GM21576 (cell line): ENCODE measurements around the gene PTPRD.

Experiments used
- ATAC-seq: cut with Tn5 transposase; IDR thresholded peaks from one replicate; pipeline ENCODE4 v1.9.1; 2021; ENCODE audit warnings: mild to moderate bottlenecking, moderate library complexity; ENCODE audit not compliant: unreplicated experiment

PTPRD gene

DNA sequence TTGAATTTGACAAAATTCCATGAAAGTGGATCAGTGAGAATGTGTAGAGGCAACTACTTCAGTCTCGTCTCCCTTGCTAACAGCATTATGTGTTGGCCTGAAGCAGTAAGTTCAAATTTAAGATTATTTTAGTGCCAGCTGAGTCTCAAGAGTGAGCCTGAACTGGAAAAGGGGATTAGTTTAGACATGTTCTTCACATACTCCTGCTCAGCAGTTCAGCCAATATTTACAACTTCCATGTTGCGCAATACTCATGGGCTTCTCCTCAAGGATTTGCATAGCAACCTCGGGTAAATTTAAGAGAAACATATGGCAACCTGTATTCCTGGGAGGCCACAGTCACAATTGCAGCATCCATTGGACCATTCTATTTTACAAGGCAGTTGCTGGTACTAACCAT, 553.8 kb downstream of the PTPRD start:
- ATAC-seq: no peak

DNA sequence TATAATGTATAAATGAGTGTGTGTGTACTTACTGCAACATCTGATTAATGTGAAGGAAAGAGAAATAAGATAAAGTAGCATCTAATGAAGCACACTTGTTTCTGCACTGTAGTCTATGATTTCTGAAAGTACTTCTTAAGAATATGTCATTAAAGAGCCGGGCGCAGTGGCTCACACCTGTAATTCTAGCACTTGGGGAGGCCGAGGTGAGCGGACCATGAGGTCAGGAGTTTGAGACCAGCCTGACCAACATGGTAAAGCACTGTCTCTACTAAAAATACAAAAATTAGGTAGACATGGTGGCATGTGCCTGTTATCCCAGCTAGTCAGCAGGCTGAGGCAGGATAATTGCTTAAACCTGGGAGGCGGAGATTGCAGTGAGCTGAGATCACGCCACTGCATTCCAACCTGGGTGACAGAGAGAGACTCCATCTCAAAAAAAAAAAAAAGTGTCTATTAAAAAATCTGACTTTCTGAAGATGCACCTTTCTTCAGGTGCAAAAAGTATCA, 556.9 kb downstream of the PTPRD start:
- no peak for ATAC-seq

DNA sequence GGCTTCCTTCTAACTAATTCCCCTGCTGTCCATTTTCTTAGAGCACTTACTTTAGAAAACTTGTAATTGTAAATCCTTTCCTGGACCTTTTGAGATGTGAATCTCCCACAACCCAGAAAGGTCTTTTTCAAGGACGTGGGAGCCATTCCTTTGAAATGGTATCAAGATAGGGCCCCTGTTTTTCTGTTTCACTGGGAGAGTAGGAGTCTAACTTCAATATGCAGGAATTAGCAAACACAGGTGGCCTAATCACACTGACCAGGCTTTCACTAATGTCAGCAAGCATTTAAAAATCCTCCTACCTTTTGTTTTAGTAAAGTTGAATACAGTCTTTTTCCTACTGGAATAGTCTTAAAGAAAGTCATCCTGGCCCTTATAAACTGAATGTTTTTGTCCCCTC, 558.3 kb downstream of the PTPRD start:
- ATAC-seq: no peak

DNA sequence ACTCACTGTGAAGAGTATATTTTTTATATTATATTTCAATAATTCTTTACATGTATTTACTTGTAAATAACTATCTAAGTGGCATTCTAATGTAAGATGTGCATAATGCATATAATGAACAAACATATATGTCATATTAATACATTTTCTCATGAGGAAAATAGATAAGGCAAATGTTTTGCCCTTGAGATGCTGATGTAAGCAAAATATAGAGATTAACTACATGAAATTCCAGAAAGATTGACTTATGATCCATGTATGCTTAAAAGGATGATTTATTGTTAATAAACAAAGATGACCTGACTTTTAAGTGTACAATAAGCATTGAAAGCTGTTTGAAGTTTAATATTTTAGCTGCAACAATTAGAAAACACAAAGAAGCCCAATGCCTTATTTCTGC, 559.9 kb downstream of the PTPRD start:
- no peak for ATAC-seq

DNA sequence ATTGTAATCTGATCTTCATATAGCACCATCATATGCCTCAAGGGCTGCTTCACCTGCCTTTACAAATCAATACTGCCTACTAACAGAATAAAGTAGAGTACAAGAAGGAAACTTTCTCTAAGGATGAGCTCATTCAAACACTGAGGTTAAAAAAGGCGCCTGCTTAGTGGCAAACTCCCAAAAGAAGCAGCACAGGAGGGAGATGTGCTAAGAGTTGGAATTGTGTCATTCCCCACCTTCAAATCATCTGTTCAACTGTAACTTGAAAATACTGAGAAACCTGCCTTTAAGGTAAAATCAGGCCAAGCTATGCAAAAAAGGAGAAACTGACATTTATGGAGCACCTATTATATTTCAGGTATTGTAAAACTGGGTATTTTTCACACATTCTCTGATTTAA, 560.6 kb downstream of the PTPRD start:
- no peak for ATAC-seq

DNA sequence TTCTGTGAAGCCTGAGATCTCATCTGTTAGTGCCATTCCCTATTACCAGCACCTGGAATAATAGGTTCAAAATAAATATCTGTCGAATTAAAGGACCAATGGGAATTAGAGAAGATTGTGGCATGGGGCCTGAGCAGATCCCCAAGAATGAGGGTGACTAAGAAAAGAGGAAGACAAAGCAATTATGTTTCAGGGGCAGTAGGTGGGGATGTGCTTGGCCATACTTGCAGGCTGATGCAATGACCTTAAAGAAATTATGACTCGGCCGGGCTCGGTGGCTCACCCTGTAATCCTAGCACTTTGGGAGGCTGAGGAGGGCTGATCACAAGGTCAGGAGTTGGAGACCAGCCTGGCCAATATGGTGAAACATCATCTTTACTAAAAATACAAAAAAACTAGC, 562.8 kb downstream of the PTPRD start:
- no peak for ATAC-seq

DNA sequence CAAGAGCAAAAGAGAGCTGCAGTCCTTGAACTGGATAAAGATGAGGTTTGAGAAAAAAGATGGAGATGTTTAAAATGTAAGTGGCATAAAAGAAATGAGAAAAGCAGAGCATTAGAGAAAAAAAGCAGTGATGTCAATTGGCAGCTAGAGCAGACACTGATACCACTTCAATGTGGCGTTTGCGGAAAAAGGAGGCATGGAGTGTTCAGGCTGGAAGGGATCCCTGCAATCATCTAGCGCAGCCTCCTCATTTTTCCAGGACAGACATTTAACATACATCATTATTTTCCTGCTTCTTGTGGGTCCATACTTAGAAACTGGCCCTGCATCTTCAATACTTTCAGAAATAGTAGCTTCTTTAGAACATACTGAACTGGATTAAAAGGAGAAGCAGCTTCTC, 563.8 kb downstream of the PTPRD start:
- ATAC-seq: no peak

DNA sequence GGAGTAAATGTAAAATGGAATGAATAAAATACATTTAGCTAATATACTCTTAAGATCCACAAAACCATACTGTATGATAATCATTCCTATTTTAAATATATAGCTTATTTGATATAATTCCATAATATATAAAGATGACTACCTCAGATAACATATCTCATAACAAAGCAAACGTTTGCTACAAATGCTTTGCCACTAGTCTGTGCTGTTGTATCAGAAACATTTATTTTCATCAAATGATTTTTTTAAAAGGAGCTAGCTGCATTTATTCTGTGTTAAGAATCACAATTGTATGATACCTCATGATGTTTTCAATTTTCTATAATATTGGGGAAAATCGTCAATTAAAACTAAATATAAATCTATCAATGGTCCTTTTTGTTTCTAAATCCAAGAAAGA, 567.2 kb downstream of the PTPRD start:
- ATAC-seq: no peak

DNA sequence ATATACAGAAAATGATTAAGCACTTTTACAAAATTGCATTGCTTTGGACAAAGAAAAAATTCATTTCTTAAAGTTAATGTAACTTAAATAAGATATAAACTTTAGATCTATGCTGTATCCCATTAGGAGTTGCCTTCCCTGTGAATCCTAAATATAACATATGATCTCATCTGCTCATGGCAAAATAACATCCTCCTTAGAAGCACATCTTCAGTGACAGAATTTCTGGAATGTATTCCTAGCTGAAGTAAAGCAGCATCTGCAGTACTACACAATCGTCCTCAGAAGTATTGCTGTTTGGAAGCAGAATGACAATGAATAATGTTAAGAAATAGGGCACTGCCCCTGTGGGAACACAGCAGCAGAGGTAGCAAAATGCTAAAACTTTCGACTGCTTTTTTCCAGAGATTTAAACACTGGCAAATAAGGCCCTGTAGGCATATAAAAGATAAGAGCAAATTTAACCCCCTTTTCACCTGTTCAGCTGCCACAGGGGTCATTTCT, 571.0 kb downstream of the PTPRD start:
- no peak for ATAC-seq

DNA sequence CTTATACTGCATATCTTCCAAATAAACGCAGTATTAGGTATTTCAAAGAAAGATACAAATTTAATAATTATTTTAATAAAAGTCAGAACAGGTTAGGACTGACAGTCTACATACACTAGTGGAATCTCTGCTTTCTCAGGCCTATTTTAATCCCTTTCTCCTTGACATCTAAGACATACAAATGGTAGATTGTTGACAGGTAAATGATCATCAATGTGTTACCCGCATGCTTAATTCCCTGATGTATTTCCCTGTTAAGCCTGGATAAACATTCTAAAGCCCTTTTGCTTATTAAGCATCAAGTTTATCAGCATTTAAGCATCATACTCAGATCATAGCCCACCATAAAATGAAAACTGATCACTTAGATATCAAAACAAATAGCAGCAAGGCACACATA, 576.7 kb downstream of the PTPRD start:
- no peak for ATAC-seq

DNA sequence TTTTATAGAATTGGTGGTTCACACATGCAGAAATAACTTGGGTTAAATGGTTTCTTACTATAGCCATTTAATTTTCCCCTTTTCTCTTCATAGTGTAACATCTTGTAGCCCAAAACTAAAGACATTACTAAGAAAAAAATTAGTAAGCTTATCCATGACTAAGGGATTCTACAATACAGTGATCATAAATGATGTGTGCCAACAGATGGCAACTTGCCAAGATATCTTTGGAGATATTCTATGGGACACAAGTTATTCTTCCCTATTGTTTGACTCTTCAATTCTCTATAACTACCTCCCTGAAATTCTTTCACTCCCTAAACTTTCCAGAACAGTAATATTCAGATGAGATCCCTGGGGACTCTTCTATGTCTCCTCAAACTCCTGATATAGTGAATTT, 580.6 kb downstream of the PTPRD start:
- ATAC-seq: no peak

DNA sequence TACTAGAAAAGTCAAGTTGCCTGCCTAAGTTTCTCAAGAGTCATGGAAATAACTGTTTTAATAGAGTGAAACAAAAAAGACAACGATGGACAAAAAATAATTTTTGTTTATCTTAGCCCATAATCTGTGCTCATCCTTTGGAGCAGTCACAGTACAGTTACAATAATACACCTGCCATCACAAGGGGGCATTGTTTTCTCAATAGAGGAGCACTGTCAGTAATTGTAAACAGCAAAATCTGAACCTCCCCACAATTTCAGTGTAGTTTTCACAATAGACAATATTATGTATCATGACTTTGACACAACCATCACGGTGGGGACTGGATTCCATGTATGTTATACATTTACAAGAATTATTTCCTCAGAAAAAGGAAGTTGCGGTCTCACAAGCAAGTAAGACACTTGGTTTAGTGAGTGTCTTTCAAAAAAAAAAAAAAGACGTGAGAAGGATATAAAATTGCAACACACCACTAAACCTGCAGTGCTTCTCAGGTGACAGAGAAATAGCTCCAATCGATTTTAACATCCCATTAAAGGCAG, 586.3 kb downstream of the PTPRD start:
- ATAC-seq: no peak

DNA sequence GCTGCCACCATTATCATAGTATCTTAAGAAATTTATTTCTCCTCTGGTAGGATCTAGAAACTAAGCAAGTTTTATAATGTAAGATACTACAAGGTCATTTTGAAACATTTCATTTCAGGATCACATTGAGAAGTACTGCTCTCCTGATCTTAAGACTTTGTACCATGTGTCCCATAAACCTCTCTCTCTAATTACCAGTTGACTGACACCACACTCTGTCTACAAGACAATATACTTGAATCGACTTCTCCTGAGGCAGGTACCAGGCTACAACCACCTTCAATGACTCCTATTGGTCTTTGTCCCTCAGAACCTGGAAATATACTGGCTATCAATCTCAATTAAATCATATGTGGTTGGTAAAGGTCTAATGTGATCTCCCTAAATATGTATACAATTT, 597.0 kb downstream of the PTPRD start:
- ATAC-seq: no peak

DNA sequence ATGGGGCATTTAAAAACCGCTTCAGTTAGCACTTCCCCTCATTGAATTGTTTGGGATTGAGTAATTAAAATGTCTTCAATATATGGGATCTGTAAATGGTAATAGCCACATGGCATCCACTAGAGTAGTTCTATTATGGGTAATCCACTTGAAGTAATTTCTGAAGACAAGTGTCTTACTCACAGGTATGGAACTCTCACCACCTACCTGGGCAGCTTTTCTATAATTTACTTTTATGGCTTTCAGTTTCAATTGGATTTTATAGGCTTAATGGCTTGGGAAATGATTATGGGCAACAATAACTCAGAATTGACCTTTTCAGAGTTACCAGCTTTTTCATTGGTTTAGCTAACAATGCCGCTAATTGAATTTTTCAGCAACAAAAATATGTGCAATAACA, 597.9 kb downstream of the PTPRD start:
- ATAC-seq: no peak

DNA sequence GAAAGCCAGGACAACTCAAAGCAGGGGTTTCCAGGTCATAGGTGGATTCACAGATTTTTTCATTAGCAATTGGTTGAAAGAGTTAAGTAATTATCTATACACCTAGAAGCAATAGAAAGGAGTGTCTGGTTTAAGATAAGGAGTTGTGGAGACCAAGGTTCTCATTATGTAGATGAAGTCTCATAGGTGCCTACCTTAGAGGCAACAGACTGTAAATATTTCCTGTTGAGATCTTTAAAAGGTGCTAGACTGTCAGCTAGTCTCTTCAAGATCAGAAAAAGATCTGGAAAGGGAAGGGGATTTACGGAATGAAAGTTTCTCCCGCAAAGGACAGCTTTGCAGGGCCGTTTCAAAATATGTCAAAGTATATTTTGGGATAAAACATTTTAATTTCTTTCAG, 603.4 kb downstream of the PTPRD start:
- no peak for ATAC-seq

DNA sequence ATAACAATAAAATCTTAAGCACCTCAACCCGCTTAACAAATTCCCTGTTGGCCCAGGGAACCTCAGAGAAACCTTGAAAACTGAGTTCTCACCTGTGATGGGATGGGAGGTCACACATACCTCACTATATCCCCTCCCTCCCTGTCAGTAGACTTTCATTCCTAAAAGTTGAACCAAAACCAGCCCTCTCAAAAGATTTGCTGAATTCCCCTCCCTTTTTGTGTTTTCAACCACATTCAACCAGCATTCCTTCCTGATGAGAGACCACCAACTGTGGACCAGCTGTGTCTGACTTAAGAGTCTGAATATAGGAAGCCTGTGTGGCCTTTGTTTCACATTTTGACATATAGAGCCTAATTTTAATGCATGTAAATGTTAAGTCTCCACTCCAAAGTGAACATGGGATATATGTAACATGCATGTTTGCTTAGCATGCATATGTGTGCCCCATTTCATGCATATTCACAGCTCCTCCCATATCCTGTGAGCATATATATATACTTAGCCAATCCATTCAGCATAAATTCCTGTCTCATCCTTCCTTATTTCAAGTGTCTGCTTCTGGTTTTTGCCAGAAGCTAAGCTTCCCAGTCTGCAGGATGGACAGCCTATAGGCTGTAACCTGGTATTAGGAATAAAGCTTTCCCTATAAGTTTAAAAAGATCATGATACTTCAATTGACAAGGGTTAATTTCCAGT, 604.6 kb downstream of the PTPRD start:
- ATAC-seq: no peak

DNA sequence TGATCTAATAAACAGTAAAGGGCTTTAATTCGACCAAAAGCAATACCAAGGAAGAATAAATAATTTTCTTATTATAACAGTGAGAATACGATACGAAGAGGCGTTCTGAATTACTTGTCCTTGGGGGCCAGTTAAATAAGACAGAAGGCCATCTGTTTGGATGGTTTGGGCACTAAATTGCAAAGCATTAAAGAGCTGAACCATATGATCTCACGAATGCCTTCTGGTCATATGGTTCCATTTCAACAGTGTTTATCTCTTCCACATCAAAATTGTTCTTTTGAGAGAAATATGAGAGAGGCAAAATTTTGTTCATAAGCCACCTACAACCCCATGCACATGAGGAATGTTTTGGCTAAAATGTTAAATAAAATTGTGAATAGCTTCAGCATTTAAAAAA, 605.4 kb downstream of the PTPRD start:
- ATAC-seq: no peak

DNA sequence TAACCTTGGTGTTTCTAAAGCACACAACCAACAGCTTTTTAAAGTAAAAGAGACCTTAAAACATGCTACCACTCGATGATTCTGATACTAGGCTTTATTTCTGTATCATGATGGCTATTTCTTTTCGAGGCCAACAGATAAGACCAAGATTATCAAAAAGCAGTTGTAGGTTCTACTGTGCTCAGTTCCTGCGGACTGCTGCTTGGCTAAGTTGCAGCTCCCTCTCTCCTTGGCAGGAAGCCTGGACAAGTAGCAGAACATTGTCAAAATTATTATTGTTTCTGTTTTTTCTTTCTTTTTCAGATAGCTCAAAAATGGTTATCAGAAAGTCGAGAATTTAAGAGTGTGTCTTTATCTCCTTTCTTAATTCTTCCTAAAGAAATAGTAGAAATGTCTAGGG, 607.6 kb downstream of the PTPRD start:
- no peak for ATAC-seq

DNA sequence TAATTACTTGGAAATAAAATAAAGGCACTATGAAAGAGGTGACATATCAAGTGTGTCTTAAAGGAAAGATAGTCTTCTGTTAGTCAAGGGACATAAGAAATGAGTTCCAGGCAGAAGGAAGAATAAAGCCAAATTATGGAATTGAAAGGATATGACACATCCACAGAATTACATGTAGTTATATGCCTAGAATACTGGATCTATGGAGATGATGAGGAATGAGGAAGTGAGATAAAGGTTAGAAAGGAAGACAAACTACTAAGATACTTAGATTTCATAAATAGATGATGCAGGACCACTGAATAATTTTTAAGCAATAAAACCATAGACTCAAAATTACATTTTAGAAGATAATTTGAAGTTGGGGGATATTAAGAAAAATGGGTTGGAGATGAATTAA, 609.8 kb downstream of the PTPRD start:
- ATAC-seq: no peak

DNA sequence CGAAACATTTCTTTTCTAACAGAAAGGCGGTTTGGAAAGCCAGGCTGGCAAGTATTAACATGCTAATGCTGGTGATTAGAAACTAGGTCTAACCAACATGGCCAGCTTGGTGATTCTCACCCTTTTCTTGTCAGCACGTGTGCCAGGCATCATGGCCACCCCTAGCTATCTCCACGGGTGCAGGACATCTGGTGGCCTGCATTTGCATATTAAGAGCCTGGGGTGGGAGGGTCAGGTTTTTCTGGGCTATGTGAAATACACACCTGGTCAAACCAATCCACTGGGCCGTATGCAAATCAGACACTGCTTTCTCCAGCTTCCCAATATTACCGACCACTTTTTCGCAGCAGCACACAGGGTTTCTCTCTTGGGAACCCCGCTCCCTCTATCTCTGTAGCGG, 612.1 kb downstream of the PTPRD start:
- no peak for ATAC-seq

DNA sequence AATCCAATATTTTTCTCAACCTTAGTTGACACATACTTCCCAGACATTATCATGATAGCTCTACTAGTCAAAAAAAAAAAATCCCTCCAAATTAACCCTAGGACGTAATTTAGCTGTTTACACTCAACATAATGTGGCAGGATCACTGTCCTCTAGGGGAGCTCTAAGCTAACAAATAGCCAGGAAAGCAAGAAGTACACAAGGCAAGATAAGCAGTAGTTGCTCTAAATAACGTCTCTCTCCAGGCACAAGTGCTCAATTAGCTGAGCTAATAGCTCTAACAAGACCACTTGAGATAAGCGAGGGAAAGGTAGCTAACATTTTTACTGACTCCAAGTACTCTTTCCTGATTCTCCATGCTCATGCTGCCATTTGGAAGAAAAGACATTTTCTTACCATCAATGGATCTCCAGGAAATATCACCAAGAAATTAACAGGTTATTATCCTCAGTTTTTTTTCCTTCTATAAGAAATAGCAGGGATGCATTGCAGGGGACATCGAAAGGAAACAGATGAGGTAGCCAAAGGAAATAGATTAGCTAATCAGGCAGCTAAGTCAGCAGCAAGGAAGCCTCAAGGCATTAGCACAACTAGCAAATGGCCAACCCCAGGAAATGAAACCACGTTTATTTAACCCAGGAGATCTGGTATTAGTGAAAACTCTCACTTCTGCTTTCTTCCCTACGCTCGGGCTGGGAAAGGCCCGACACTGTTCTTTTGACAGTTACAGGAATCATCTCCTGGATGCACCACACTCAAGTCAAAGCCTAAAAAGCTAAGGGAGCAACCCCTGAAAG, 614.1 kb downstream of the PTPRD start:
- no peak for ATAC-seq

DNA sequence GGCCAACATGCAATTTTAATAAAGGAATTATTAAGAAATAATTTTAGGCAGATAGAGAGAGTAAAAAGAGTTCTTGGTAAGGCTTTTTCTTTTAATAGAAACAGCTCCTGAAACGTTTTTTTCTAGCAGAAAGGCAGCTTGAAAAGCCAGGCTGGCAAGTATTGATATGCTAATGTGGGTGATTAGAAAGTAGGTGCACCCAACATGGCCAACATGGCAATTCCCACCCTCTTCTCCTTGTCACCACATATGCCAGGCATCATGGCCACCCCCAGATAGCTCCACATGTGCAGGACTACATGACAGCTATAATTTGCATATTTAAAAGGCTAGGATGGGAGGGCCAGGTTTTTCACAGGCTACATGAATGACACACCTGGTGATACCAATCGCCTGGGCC, 615.2 kb downstream of the PTPRD start:
- no peak for ATAC-seq
